HT1080 (cell line): Measurements from ENCODE around the gene C13orf46. TPM values are rescaled to one million over a fixed set of nuclear protein-coding genes. Genes with fewer than 3 reads are reported as not detected.
"Not testable (repeated sequence)": the region's sequence is repeated elsewhere in the genome, so short reads cannot be mapped to it uniquely, and the experiment has no call there.

Experiments
- DNase-seq: peaks from one replicate; pipeline ENCODE4 v3.0.0-alpha.2; 2015; ENCODE audit warnings: low read depth
- polyA plus RNA-seq, 2 experiments: library from polyadenylated mRNA; depleted of rRNA; stranded (reverse); fragments of >200 nt; gene quantifications; 2 replicates each; pipeline ENCODE4 v1.2.3, GENCODE V29; 2015
- total RNA-seq: library from RNA; depleted of rRNA; stranded (reverse); fragments of >200 nt; shearing (Covaris generic); gene quantifications from 2 replicates; pipeline ENCODE4 v1.2.3, GENCODE V29; 2014; rRNA removed

The C13orf46 gene
- 0.03 and 0.23 TPM in 2 replicates for total RNA-seq
- 0.34 and 0.36 TPM in 2 replicates for polyA plus RNA-seq (2015; cell fraction: cytosol; rRNA removed)
- polyA plus RNA-seq (2015; cell fraction: nucleus; rRNA removed): 3.6 and 4.0 TPM in 2 replicates

DNA sequence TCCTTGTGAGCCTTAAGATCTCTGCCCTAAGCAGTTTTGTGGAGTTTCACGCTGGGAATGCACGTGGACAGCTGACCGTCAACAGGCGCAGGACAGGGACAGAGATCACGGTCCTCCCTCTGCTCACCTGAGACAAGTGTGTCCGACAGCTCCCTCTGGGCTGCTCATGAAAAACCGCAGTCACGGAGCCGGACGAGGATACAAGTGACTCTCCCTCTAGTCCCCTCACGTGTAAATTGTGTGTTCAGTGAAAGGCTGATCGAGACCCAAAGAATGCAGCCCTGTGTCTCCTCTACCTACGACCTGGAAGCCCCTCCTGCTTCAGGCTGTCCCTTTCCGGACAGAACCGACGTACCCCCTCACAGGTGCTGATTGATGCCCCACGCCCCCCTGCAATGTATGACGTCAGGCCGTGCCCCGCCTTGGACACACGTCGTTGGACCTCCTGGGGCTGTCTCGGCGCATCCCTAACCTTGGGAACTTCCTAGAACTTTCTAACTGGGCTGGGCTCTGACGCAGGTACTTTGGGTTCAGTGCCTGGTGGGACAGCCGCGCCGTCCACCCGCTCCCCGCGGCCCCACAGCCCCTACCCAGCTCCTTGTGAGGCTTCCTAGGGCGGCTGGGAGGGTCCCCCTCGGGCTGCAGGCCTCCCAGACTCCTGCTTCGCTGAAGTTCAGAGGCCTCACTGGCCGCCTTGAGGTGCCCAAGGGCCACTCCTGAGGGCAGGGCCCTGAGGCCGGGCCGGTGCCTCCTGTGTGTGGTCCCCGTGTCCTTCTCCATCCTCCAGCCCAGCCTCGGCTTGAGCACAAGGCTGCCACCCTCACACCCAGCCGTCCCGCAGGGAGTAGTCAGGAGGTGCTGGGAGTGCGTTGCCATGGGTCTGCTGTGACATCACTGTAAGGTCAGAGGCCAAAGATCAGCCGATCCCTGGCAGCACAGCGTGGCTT, at the start of gene C13orf46:
Gene C13orf46, minus strand, starts transcription at position 859 of the 947 bp plus-strand sequence. Its CDS starts 79 bp downstream, at position 780.
- no peak for DNase-seq

DNA sequence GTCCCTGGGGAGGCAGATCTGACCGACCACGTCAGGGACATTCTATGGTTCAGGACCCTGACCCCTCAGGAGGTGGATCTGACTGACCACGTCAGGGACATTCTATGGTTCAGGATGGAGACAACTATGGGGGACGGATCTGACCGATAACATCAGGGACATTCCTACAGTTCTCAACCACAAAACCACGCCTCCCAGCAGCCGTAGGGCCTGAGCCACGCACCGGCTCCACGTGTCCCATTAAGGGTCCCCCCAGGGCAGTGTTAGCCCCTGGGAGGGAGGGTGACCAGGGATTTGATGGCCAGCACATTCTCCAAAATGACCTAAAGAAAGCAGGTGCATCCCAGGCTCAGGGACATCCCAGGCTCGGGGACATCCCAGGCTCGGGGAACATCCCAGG, 49.0 kb upstream of the C13orf46 start:
- DNase-seq: no peak

DNA sequence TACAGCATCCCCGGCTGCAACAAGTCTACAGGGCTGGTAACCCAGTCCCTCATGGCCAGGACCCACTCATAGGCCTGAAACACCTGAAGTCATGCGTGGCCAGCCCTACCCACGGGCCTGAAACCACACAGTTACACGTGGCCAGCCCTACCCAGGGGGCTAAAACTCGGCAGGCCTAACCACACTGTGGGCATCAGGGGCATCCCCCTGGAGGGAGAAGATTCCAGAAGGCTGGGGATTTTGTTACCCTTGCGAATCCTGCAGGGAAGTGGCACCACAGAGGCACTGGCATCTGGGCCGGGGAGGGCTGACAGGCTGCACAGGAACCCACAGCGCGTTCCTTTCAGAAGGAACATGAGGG, 48.4 kb upstream of the C13orf46 start:
- no peak for DNase-seq

- no peak for DNase-seq
Observed at GRCh38 chr13:114021464-114022308, 47.8 kb upstream of the C13orf46 start.

DNA sequence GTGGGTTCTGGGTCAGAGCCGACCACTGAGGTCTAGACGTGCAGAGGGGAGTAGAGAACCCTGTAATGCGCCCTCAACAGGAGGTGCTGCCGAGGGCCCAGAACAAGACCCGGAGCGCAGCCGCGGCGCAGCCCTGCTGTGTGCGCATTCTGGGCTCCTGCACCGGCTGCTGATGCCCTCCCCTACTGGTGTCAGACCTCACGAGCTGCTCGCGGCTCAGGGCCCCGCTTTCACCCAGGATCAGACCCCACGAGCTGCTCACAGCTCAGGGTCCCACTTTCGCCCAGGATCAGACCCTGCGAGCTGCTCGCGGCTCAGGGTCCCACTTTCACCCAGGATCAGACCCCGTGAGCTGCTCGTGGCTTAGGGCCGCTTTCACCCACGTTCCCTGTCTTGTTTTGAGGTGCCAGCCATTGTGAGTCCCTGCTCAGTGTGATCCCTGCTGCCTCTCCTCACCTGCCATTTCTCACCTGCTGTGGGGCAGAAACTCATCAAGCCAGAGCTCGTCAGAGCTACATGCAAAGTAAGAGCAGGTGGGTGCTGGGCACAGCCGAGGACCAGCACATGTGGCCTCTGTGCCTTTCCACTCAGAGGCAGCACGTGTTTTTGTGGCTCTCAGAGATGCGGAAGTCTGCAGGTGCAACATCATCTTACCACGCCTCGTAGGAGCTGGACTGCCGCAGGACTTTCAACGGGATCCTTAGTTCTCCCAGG, 47.0 kb upstream of the C13orf46 start:
- DNase-seq: no peak

DNA sequence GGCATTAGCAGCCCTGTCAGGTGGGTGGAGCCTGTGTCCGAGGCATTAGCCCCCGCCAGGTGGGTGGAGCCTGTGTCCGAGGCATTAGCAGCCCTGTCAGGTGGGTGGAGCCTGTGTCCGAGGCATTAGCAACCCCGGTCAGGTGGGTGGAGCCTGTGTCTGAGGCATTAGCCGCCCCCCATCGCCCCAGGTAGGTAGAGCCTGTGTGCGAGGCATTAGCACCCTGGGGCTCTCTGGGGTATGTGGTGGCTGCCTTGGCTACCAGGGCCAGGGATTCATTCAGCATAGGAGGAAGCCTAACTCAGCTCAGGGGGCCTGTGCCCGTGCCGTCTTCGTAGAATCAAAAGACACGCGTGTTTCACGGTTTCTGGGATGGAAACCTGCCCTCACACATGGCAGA, 46.3 kb upstream of the C13orf46 start:
- not testable (repeated sequence) for DNase-seq

- DNase-seq: peak; percentile 36
Observed at GRCh38 chr13:114019367-114019766, 45.5 kb upstream of the C13orf46 start.

DNA sequence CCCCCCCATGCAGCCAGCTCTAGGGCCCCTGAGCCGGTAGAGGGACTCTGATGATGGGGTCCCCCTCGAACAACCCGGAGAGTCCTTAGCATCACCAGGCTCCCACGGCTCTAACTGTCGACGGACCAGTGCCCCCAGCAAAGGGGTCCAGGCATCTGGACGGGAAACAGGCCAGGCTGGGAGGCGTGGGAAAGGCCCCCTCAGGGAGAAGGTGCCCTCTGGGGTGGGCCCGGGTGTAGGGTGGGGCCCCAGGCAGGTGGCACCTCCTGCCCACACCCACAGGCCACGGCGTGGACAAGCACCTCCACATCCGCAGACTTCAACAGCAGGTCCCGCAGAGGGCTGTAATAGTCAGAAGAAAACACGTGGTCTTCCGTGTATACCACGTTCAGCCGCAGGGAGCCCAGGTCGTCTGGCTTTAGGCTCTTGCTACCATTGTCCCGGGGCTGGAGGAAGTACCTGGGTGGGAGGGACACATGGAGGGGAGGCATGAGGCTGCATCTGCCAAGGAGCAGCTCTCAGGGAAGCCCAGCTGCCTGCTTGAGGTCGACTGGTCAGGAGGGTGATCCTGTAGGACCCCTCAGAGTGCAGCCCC, 44.7 kb upstream of the C13orf46 start:
- DNase-seq: no peak

GRCh38 chr13:114017966-114018365, 44.1 kb upstream of the C13orf46 start:
- DNase-seq: no peak

DNA sequence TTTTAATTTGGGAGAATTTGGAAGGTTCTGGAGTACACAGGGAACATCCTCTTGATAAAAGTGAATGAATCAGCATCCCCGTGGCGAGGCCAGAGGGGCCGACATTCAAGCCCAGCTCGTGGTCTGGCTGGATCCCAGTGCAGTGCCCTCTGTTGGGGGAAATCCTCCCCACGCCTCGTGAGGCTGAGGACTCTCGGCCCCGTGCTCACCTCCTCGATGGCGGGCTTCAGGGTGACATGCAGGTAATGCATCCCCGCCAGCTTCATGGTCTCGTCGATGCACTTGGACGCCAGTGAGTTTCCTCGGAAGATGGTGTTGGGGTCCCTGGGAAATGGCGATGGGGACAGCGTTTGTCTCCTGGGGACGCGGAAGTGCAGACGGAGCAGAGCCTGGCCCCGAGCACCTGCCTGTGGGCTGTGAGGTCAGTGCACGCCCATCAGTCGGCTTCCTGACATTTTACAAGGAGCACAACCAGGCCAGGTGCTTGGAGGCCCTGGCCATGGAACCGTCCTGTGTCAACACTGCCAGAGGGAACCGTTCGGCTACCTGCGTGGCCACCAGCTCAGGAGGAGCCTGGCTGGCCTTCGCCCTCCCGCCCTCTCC, 43.3 kb upstream of the C13orf46 start:
- peak; percentile 24 for DNase-seq

DNA sequence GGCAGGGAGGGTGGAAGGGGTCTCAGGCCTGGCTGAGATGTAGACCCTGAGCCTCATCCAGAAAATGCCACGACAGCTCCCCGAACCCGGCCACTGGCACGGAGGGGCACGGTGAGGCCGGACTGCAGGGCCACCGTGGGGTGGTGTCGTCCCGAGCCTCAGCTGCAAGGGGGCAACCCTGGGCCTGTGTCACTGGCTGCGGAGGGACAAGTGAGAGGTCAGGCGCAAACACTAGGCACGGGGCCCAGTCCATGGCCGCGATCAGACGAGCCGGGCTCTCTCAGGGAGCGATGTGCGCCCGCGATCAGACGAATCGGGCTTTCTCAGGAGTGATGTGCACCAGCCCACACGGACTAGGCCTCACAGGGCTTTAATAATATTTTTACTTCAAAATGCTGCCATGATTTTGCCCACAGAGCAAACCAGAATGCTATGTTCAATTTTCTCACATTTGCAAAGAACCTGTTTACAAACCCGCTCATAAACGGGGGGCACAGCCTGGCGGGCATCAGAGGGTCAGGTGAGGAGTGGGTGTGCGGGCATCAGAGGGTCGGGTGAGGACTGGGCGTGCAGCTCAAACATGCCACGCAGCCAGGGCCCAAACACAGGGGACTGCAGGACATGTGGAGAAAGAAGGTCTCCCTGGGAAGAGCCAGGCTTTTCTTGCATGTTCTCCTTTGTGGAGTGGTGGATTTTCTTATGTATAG, 42.6 kb upstream of the C13orf46 start:
- DNase-seq: no peak

- DNase-seq: no peak
Observed at GRCh38 chr13:114015969-114016295, 42.1 kb upstream of the C13orf46 start.

GRCh38 chr13:114015111-114015968, 41.5 kb upstream of the C13orf46 start:
- DNase-seq: no peak

DNA sequence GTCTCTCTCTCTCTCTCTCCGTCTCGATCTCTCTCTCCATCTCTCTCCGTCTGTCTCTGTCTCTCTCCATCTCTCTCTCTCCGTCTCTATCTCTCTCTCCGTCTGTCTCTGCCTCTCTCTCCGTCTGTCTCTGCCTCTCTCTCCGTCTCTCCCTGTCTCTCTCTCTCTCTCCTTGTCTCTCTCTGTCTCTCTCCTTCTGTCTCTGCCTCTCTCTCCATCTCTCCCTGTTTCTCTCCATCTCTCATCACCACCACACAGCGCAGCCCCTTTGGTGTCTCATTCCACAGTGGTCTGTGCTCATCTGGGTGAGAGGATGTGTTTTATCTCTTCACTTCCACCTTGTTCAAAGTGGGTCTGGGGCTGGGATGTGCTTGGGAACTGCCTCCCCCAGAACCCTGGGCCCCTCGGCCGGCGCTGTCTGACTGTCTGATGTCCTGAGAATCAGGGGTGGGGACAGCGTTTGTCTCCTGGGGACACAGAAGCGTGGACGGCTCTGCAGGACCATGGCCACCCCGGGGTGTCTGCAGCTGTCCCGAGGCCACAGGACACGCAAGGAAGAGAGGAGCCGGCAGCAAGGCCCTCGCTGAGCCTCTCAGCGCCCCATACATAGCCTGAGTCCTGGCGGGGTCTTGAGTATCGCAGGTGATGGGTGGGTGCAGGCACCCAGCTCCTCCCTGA, 40.2 kb upstream of the C13orf46 start:
- DNase-seq: no peak

GRCh38 chr13:114013336-114013735, 39.5 kb upstream of the C13orf46 start:
- no peak for DNase-seq

DNA sequence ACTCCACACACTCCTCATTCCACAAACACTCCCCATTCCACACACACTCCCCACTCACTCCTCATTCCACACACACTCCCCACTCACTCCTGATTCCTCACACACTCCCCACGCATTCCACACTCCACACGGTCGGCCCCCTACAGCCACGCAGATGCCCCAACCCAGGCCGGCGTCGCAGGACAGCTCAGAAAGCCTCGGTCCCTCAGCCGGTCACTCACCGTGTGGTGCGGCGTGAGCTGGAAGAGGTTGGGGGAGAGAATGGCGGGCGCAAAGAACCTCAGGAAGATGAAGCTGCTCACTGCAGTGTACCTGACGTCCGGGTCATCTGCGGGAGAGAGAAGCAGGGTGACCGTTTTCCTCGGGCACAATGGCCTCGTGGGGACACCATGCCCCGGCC, 39.0 kb upstream of the C13orf46 start:
- no peak for DNase-seq

DNA sequence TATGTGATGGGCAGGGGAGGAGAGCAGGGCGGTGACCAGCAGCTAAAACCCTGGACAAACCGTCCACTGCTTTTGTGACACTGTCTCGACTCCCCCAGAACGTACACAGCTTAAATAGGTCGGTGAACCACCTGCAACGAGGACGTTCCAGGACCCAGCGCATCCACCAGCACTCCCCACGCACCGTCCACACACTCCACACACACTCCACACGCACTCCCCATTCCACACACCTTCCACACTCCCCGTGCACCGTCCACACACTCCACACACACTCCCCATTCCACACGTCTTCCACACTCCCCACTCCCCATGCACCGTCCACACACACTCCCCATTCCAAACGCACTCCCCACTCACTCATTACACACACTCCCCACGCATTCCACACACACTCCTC, 38.3 kb upstream of the C13orf46 start:
- DNase-seq: no peak

DNA sequence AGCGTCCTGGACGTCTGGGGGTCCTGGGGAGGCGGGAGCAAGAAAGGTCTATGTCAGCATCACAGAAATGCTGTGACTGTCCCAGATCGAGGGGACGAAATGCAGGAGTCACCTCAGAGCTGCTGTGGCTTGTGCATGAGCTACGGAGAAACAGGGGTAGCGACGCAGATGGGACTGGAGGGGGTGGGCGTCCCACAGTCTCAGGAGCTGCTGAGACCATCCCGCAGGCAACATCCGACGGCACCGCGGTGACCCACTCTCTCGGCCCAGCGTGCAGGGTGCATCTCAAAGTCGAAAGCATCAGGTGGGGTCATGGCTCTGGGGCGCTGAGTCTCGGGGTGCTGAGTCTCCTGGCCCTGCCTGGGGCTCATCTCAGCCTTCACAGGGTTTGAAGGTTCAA, 37.4 kb upstream of the C13orf46 start:
- no peak for DNase-seq
